GM12872 (cell line): ENCODE measurements around the gene RNF220.

Experiments used
- TF ChIP-seq, protein P1 (sequence below): IDR thresholded peaks from 3 replicates; pipeline ENCODE4 v1.5.1; 2011; ENCODE audit warnings: low read depth, mild to moderate bottlenecking, low read length, moderate library complexity; ENCODE audit not compliant: insufficient read depth

The RNF220 gene

DNA sequence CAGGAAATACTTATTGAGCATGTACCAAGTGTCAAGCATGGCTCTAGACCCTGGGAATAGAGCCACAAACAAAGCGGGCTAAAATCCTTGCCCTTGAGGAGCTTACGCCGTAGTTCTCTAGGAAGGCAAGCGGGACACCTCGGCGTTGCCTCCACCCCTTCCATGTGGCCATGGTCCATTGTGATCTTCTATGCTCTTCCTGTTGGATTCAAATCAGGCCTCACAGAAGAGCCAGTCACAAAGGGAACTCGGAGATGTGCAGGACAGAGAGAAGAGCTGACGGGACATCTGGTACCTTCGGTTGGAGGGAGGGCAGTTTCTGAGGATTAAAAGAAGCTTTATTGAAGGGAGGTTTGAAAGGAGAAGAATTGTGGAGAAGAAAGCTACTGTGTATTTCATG lies 139.9 kb downstream of the RNF220 start:
- TF ChIP-seq, protein P1, sequence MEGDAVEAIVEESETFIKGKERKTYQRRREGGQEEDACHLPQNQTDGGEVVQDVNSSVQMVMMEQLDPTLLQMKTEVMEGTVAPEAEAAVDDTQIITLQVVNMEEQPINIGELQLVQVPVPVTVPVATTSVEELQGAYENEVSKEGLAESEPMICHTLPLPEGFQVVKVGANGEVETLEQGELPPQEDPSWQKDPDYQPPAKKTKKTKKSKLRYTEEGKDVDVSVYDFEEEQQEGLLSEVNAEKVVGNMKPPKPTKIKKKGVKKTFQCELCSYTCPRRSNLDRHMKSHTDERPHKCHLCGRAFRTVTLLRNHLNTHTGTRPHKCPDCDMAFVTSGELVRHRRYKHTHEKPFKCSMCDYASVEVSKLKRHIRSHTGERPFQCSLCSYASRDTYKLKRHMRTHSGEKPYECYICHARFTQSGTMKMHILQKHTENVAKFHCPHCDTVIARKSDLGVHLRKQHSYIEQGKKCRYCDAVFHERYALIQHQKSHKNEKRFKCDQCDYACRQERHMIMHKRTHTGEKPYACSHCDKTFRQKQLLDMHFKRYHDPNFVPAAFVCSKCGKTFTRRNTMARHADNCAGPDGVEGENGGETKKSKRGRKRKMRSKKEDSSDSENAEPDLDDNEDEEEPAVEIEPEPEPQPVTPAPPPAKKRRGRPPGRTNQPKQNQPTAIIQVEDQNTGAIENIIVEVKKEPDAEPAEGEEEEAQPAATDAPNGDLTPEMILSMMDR: no peak

DNA sequence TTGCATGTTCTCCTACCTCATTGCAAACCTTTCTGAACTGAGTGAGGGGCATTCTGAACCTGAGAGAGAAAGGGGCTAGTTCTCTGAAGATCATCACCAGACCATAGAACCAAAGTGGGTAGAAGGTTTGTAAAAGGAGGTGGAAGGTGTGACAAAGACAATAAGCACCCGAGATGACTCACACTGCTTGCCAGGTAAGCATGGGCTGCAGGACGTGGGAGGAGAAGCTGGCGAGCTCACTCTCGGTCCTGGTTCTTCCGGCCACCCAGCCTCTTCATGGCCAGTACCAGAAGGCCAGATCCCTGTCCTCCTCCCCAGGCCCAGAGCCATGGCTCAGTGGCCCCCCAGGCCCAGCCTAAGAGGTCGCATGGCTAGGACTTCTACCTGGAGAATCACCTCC lies 140.9 kb downstream of the RNF220 start:
- TF ChIP-seq, protein P1: no peak

DNA sequence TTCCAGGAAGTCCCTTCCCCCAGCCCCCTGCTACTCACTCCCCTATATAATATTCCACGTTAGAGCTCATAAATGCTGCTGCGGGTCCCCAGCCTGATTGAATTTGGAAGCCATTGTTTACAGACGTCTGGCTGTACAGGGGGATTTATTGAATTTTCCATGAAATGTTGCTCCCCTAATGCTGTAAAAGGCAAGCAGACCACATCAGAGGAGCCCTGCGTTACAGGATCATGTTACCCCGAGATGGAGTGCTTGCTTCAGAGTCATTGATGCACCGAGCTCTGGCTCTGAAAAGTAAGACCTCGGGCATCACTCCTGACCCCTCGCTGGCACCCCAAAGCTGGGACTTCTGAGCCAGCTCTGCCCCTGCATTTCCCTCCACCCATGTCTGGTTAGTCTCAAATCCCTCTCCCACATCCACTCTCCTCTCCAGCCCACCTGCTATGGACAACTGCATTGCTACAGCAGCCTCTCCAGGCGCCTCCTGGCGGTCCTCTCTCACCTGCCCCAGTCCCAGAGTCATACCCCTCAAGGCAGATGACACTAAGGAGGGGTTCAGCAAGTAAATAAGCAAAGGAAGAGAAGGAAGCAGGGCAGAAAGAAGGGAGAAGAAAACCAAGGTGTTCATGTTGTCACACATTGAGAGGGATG lies 141.5 kb downstream of the RNF220 start:
- TF ChIP-seq, protein P1: no peak

DNA sequence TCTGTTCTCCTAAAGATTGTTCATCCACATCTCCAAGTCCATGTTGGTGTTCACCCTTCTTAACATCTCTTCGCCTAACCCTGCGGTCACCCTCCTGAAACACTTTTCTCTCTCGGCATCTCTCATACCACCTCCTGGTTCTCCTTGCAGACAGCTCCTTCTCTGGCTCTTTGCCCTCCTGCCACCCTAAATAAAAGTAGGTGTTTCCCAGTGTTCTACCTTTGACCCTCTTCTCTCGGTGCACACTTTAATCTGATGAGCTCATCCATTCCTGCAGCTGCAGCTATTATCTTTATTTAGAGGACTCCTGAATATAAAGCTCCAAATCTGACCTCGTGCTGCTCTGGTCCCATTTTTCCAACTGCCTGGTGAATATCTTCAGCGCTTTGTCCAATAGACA lies 142.3 kb downstream of the RNF220 start:
- TF ChIP-seq, protein P1: no peak

DNA sequence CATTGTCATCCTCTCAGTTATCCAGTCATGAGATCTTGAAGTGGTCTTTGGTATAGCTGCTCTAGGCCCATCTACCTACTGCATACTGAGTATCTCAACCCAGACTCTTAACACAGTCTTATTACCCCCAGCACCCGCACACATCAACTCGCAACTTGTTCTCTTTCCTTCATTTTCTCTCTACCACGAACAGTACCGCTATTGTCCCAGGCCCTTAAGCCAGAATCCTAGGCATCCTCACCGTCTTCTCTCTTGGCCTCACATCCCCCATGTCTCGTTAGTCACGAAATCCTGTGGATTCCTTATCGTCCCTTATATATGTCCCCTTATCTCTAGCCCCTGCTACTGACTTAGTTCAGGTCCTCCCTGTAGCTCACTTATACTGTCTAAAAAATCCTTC lies 142.8 kb downstream of the RNF220 start:
- TF ChIP-seq, protein P1: no peak

DNA sequence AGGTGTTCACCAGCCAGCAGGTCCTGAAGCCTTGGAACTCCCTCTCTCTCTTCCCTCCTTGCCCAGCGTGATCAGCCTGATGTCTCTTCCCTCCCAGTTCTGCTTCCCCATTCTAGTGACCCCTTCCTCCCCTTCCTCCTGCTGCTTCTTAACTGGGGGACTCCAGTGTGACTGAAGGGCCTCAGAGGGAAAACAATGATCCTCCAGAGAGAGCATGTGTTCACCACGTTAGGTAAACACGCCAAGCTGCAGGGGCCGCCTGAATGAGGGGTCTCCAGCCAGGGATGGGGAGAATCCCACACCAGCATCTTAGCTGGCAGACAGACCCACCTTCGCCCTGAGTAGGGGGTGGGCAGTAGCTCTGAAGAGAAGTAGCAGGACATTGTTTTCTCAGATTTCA lies 144.5 kb downstream of the RNF220 start:
- TF ChIP-seq, protein P1: no peak

DNA sequence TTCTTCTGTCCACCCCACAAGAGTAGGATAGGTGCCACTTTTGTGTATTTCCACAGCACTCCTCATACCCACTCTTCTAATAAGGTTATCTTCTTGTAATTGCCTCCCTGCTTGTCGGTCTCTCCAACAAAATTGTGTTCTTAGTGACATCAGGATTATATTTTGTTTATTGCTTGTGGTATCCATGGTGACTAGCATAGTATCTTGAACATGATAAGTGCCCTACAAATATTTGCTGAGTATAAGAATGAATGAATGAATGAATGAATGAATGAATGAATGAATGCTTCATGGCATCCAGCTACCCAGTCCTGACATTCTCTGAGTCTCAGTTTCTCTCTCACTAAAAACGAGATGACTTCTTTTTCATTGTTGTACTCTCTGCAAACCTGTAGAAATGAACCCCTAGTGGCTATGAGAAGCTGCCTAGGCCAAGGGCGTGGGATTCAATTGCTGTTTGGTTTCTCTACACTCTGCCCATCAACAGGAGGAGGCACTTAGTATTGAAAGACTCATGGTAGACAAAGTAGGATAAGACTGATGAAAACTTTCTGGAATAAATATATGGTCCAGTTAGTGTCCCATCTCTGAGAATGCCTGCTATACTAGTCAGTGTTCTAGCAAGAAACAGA lies 148.2 kb downstream of the RNF220 start:
- TF ChIP-seq, protein P1: no peak

DNA sequence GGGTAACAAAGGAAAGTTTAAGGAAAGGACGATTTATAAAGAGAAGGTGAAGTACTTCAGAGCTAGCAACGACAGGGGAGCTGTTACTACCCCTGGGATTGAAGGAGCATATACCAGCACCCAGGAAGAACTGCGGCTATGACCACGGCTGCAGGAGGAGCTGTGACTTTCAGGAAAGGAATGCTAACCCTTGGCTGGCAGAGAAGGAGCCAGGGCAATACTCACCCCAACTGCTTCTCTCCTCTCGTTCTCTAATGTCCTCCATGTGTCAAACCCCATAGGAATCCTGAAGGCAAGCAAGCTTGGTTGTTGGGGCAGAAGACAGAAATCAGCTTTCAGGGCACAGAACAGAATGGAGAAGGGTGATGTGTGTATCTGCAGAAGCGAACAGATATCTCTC lies 148.7 kb downstream of the RNF220 start:
- TF ChIP-seq, protein P1: no peak
